Right lobe of liver (tissue), 4 donors: ENCODE measurements around the gene LSM6.

Source experiments
- CTCF ChIP-seq, 4 donors: fragments of 200-600 bp in 3 of 4; fragments of 450-650 bp in 1 of 4; IDR thresholded peaks; one replicate each; pipeline versions ENCODE4 v1.5.1 to v1.8.0; 2016 to 2022; ENCODE audit warnings: antibody characterized with exemption in 4 of 4, mild to moderate bottlenecking in 2 of 4
- POLR2A ChIP-seq: fragments of 450-650 bp; IDR thresholded peaks from one replicate; pipeline ENCODE4 v1.6.1; 2017; ENCODE audit warnings: antibody characterized with exemption, mild to moderate bottlenecking
- donor health status: DM: no; HTN: no; CAD: no.
- donor health status: DM: no; HTN: no; CAD: no.
- donor health status: DM: no; HTN: yes; CAD: no.

- no peak for TF ChIP-seq CTCF (IDR thresholded peaks at IDR 0.05)
- TF ChIP-seq POLR2A = no peak
Observed at GRCh38 chr4:146202665-146203064, 27.1 kb downstream of the LSM6 start.
